IPS-18c (cell line): ENCODE results near the gene RAB11FIP3.
"Not testable (repeated sequence)": the region's sequence is repeated elsewhere in the genome, so short reads cannot be mapped to it uniquely, and the experiment has no call there.

Experiments used
- H3K4me3 ChIP-seq: 2 replicates; pipeline ENCODE4 v1.7.0; 2013; ENCODE audit warnings: low read depth, mild to moderate bottlenecking, low read length, moderate library complexity; ENCODE audit not compliant: insufficient read depth
- H3K9me3 ChIP-seq: one replicate; pipeline ENCODE4 v1.6.1; 2013; ENCODE audit warnings: mild to moderate bottlenecking, low read length, moderate library complexity; ENCODE audit not compliant: control insufficient read depth, insufficient read depth

The RAB11FIP3 gene

DNA sequence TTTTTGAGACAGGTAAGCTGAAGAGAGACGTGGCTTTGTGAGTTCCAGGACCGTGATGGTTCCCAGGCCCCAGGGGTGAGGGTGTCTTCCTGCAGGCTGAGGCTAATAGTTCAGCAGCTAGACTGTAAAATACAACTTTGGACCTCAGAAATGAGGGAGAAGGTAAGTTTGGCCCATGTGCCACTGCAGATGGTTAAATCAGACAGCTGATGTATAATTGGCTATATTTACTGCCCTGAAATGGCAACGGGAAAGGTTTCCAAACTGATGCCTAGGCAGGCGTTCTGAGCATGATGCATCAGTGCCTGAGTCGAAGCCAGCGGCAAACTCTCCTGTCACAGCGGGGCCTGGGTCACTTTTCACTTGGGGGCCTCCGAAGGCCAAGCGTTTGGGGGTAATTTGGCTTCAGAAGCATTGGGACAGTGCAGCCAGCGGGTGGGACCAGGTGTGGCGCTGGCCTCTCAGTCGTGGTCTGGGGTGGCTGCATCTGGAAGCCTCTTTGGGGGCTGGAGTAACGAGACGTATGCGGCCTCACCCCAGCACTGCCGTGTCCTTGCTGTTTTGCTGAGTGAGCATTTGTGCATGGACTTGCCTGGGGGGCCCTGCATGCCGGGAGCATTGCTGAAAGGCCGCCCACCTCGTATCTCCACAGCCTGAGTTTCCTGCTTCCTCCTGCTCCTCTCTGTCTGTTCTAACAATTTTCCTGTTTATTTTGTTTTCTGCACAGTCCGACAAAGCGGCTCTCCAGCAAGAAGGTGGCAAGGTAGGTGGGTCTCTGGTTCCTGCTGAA is 70.8 kb downstream of the RAB11FIP3 start:
- Histone ChIP-seq H3K4me3 (no peak overlapping the region), H3K9me3 (no peaks in the 10 kb centered on the region)

DNA sequence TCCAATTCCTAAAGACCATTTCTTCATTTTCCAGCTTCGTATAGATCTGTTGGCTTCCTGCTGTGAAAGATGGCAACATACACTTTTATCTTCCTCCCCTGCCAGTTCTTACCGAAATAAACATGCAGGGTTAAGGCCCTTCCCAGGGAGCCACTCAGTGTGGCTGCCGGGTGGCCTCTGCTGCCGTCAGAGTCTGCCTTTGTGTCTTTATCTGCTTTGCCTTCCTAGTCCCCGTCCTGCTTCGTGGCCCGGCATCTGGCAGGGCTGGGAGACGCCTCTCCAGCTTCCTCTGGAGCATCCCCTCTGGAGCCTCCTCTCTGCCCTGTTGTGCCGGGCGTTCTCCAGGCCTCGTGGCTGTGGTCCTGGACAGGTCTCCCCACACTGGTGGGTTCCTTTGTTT is 71.8 kb downstream of the RAB11FIP3 start:
- H3K4me3 ChIP-seq: no peak overlapping the region
- H3K9me3 ChIP-seq: no peaks in the 10 kb centered on the region

DNA sequence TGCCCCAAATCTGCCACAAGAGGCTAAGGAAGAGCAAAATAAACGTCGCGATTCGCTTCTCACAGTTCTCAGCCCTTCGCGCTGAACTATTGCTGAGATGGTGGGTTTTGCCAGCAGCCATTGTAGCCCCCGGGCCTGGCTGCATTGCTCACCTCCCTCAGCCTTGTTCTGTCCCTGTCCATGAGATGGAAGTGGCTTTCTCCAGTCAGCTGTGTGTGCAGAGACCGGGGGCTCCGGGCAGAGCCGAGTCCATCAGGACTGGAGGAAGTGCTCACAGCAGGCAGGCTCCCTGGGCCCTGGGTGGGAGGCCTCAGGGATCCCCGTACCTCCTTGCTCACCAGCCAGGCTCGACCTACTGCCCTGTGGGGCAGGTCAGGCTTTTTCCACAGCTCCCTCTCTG is 74.5 kb downstream of the RAB11FIP3 start:
- no peak overlapping the region for H3K4me3 ChIP-seq
- H3K9me3 ChIP-seq: no peaks in the 10 kb centered on the region

DNA sequence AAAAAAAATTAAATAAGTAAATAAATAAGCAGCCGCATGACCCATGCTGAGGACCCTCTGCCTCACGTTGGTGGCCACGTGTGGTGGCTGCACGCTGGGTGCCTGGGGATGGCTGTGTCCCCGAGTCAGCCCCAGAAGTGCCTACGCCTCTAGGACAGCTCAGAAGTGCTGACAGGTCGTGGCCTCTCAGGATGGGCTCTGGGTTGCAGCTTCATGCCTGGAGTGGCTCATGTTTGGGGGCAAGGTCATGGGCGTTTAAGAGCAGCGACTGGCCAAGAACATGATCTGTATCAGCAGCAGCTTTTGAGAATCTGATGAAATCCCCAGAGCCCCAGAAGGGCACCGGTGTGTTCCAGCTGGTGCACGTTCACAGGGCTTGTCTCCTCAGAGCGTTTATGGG is 75.3 kb downstream of the RAB11FIP3 start:
- H3K9me3 ChIP-seq: no peaks in the 10 kb centered on the region
- H3K4me3 ChIP-seq: no peak overlapping the region

DNA sequence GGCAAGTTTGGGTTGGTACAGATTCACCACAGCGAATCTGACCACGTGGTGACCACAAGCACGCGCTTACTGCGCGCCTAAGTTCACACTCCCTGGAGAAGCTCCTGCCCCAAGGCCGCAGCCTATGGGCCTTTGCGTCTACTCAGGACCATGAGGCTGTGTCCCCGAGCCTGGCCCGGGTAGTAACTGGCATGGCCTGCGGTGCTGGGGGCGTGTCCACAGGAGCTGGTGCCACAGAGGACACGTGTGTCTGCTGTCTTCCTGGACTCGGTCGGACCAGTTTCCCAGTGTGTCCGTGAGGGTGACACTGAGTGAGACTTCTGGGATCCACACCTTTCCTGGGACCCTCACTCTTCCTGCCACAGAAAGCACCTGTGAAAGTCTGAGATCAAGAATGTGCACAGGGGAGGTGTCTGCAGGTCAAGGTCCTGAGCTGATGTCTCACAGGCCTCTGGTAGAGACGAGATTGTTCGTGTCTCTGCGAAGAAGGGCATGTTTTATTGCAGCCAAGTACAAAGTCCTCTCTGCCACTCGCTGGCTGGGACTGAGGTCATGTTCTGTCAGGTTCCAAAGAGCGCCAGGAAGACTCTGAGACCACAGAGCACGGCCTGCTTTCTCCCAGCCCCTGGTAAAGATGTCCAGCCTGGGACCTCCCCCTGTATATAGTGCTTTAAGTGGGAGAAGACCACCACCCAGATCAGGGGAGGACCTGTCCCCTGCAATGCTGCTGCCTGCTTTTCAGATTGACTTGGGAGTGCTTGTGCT is 76.9 kb downstream of the RAB11FIP3 start:
- H3K4me3 ChIP-seq: no peak overlapping the region

DNA sequence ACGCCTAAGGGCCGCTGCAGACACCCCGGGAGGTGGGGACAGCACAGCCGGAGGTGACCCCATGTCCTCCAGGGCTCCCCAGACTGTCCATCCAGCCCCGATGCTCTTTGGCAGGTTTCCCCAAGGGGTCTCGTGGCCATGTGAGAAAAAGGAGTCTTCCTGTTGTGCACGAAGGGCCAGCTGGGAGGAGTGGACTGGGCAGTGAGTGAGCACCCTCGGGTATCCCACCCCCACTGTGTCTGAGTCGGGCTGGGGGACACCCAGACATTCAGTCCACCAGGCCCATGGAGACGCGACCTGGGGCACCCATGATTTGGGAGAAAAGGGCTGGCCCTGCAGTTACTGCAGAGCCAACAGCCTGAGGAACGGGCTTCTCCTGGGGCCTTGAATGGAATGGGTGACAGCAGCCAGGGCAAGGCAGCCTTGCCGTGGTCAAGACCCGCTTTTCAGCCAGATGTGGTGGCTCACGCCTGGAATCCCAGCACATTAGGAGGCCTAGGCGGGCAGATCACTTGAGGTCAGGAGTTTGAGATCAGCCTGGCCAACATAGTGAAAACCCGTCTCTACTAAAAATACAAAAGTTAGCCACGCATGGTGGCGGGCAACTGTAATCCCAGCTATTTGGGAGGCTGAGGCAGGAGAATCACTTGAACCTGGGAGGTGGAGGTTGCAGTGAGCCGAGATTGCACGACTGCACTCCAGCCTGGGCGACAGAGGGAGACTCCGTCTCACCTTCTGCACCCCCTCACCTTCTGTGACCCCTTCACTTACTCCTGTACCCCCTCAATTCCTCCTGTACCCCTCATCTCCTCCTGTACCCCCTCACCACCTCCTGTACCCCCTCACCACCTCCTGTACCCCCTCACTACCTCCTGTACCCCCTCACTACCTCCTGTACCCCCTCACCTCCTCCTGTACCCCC is 78.0 kb downstream of the RAB11FIP3 start:
- Histone ChIP-seq H3K4me3 (no peak overlapping the region), H3K9me3 (no peaks in the 10 kb centered on the region)

More for the DNA sequence above, 76.9 kb downstream of the RAB11FIP3 start:
- no peaks in the 10 kb centered on the region for H3K9me3 ChIP-seq

DNA sequence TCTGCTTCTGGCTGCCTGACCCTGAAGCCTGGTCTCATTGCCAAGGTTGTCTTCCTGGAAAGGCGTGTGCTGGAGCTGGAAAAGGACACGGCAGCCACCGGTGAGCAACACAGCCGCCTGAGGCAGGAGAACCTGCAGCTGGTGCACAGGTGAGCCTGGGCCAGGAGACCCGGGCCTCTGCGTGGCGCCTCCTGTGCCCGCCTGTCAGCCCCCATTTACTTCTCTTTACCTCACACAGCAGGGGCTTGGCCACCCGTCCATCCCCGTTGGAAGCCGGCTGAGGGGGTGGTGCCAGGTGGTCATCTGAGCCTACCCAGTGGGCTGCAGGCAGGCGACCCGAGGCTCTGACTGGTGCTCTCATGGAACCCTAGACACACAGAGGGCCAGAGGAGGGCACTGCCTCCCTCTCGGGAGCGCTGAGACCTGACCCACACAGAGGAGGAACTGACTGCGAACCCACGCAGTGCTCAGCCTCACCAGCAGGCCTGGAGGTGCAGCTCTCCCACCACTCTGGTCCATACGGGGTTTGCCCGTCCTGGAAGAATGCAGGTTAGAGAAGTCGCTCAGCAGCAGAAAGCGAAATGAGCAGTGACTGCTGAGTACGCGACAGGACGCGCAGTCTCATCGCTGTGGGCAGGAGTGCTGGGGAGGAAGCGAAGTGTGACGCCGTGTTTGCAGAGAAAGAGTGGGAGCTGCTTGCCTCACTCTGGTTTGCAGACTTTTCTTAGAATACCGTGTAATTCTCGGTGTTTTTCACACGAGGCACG is 80.2 kb downstream of the RAB11FIP3 start:
- H3K4me3 ChIP-seq: no peak overlapping the region

DNA sequence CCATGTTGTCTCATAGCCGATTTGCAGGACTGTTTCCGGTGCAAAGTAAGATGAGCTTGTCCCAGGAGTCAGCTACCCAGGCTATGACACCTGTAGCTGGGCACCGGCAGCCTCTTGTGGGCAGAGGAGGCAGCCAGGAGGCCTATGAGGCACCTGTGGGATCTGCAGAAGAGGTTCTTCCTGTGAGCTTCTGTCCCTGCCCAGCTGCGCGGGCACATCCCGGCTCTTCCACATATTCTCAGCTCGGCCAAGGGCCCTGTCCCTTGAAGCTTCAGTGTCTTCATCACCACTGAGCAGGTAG is 80.7 kb downstream of the RAB11FIP3 start:
- no peak overlapping the region for H3K4me3 ChIP-seq
- peaks cover 3% of the 10 kb centered on the region for H3K9me3 ChIP-seq

More for the DNA sequence above, 80.2 kb downstream of the RAB11FIP3 start:
- H3K9me3 ChIP-seq: peaks cover 3% of the 10 kb centered on the region

DNA sequence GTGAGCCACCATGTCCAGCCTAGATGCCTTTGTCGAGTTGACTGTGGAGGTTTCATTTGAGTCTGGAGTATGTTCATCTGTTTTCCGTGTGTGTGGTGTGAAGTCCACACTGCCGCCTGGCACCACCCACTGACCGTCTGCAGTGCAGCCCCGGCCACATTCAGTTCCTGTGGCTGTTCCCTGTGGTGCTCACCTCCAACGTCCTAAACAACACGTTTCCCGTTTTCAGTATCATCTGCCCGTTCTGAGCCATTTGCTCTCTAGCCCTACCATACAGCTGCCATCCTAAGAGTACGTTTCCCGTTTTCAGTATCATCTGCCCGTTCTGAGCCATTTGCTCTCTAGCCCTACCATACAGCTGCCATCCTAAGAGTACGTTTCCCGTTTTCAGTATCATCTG is 82.1 kb downstream of the RAB11FIP3 start:
- not testable (repeated sequence) for H3K9me3 ChIP-seq, H3K4me3 ChIP-seq

DNA sequence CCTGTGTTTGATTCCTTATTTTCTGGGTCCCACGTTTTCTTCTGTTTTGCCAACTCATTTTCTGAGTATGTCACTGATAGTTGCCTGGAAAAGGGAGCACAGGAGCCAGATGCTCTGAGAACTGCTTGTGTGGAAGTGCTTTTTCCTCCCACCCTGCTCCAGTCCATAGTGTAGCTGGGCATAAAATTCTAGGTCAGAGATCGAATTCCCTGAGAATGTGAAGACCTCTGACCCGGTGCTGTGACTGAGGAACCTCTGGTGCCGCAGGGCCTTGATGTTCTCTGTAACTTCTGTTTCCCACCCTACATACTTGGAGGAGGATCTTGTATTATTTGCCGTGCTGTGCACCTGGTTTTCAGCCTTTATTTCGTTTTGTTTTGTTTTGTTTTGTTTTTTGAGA is 82.5 kb downstream of the RAB11FIP3 start:
- Histone ChIP-seq H3K4me3 (no peak overlapping the region), H3K9me3 (peaks cover 3% of the 10 kb centered on the region)

DNA sequence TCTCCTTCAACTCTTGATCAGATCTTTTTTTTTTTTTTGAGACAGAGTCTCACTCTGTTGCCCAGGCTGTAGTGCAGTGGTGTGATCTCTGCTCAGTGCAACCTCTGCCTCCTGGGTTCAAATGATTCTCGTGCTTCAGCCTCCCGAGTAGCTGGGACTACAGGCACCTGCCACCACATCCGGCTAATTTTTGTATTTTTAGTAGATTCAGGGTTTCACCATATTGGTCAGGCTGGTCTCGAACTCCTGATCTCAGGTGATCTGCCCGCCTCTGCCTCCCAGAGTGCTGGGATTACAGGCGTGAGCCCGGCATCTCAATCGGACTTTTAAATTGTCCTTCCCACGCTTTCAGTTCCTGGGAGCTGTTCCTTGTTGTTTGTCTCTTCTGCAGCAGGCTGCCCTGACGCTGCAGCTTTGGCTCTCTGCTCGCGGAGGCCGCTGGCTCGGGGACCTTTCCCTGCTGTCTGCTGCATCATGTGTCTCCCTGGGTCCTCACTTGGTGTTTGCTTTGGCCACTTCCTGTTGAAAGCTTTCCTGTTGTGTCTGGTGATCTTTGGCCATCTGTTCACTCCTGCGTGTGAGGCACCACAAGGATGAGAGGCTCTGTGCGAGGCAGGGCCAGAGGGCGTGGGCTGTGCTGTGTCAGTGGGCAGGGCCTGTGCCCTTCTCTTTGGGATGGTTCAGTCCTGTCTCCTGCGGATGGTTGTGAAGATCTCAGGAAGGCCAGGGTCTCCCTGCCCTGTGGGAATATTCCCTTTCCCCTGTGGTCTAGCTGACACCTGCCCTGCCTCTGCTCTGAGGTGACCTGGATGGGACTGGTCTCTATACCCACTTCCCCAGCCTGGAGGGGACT is 83.7 kb downstream of the RAB11FIP3 start:
- Histone ChIP-seq H3K4me3 (no peak overlapping the region), H3K9me3 (peaks cover 3% of the 10 kb centered on the region)

DNA sequence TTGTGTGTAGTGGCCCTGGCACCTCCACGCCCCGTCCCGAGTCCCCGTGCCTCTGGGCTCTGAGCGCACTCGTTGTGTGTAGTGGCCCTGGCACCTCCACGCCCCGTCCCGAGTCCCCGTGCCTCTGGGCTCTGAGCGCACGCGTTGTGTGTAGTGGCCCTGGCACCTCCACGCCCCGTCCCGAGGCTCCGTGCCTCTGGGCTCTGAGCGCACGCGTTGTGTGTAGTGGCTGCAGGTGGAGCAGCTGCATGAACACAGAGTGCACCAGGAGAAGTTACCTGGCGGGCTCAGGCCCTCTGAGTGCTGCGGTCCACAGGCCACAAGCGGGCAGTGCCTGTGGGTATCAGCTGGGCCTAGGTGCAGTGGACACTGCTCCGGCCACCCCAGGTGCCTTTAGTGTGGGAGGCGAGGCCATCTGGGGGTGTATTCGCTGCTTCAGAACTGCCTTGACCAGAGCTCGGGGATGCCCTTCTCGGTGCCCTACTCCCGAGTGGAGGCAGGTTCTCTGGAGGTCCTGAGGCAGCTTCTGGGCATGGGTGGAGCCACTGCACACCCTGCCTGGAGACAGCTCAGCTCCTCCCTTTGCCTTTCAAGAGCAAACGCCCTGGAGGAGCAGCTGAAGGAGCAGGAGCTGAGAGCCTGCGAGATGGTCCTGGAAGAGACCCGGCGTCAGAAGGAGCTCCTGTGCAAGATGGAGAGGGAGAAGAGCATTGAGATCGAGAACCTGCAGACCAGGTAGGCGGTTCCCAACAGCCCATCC is 84.8 kb downstream of the RAB11FIP3 start:
- H3K4me3 ChIP-seq: no peak overlapping the region
- peaks cover 3% of the 10 kb centered on the region for H3K9me3 ChIP-seq

DNA sequence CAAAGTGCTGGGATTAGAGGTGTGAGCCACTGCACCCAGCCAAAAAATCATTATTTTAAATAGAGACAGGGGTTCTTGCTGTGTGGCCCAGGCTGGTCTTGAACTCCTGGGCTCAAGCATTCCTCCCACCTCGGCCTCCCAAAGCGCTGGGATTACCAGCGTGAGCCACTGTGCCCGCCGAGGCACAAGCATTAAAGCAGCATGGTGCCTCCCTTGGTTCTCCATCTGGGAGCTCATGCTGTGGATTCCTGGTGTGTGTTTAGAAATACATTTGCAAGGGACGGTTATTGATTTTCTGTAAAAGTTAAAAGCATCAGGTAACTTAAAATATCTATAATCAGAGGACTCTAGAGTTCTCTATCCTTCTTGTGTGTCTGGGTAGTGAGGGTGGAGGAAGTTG is 87.4 kb downstream of the RAB11FIP3 start:
- Histone ChIP-seq H3K9me3 (peaks cover 3% of the 10 kb centered on the region), H3K4me3 (no peak overlapping the region)

DNA sequence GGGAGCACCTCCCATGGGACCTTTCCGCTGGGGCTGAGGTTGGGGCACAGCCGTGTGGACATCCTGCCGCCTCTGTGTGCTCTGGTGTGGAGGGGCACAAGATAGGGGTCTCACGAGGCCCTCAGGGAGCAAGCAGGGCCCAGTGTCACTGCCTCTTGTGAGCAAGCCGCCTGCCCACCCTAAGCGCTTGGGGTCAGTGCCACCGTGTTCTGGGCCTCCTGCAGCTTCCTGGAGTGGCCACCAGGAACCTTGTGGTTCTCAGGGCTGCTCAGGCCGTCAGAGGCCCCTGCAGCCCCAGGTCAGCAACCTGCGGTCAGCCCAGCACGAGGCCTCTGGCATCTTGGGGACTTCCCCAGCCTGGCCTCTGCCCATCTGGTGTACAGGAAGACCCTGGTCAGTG is 88.5 kb downstream of the RAB11FIP3 start:
- H3K4me3 ChIP-seq: no peak overlapping the region
- peaks cover 3% of the 10 kb centered on the region for H3K9me3 ChIP-seq

DNA sequence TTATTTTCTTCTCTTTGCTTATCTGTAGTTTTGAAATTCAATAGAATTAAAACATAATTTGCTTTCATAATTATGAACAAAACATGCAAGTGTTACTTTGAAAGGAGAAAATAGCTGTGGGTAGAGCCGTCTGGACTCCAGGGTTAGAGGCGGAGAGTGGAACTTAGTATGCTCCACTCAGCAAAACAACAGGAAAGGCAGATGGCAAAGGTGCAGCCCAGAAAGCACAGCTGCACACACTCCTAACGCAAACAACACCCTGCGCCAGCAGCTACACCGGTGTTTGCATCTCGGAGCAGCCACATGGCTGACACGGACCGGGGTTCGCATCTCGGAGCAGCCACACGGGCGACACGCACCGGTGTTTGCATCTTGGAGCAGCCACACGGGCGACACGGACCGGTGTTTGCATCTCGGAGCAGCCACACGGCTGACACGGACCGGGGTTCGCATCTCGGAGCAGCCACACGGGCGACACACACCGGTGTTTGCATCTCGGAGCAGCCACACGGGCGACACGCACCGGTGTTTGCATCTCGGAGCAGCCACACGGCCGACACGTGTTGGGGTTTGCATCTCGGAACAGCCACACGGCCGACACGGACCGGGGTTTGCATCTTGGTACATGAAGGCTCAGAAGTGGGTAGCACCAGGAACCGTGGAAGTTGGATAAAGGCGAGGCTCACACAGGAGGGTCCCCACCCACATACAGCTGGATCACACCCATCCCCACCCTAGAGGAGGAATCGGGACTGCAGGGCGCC is 89.9 kb downstream of the RAB11FIP3 start:
- Histone ChIP-seq H3K9me3 (peaks cover 2% of the 10 kb centered on the region), H3K4me3 (no peak overlapping the region)
